ENCODE results near the gene TAB2.

DNA sequence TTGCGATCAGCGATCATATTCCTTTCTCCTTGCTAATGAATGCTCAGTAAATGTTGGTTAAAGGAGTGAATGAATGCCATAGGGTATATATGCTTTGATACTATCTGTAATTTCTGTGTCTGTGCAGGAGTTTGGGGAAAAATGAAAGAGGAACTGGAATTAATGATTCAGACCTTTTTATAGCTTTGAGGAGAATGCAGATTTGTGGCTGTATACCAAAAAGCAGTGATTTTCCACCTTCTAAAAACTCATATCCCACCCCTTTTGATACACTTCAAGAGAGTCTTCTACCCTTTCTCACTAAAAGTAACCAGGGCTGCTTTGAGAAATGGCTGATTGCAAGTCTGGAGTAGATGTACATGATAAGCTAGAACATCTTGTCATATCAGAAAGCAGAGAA is 56.0 kb downstream of the TAB2 start:
- TF ChIP-seq, protein P1, sequence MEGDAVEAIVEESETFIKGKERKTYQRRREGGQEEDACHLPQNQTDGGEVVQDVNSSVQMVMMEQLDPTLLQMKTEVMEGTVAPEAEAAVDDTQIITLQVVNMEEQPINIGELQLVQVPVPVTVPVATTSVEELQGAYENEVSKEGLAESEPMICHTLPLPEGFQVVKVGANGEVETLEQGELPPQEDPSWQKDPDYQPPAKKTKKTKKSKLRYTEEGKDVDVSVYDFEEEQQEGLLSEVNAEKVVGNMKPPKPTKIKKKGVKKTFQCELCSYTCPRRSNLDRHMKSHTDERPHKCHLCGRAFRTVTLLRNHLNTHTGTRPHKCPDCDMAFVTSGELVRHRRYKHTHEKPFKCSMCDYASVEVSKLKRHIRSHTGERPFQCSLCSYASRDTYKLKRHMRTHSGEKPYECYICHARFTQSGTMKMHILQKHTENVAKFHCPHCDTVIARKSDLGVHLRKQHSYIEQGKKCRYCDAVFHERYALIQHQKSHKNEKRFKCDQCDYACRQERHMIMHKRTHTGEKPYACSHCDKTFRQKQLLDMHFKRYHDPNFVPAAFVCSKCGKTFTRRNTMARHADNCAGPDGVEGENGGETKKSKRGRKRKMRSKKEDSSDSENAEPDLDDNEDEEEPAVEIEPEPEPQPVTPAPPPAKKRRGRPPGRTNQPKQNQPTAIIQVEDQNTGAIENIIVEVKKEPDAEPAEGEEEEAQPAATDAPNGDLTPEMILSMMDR (IDR thresholded peaks at IDR 0.05 in 2 of 3, conservative IDR thresholded peaks at IDR 0.05 in 1 of 3; ENCODE audit: borderline replicate concordance in 1 of 3, insufficient read depth in 1 of 3, low read depth in 2 of 3, low read length in 2 of 3), result no peak
- TF ChIP-seq, protein P2, sequence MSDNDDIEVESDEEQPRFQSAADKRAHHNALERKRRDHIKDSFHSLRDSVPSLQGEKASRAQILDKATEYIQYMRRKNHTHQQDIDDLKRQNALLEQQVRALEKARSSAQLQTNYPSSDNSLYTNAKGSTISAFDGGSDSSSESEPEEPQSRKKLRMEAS (IDR thresholded peaks at IDR 0.05), result no peak
- TF ChIP-seq FOSL1 (IDR thresholded peaks at IDR 0.05; ENCODE audit: low read depth) (no peak), EZH2phosphoT487 (IDR thresholded peaks at IDR 0.05; ENCODE audit: borderline replicate concordance) (no peak), SIN3A (IDR thresholded peaks at IDR 0.05; ENCODE audit: low read depth) (no peak), ZNF274 (IDR thresholded peaks at IDR 0.05; ENCODE audit: low read depth, low read length) (no peak)

Data from HCT116 (cell line).